ENCODE results near the gene PHLDB2. TPM values are rescaled to one million over a fixed set of nuclear protein-coding genes. Genes with fewer than 3 reads are reported as not detected.

The PHLDB2 gene
- total and polyA plus RNA-seq, 2 of the 8 experiments (the other 6 are each of a cell fraction or from before 2014, with no cell fraction given): 5.8 to 22.6 TPM

DNA sequence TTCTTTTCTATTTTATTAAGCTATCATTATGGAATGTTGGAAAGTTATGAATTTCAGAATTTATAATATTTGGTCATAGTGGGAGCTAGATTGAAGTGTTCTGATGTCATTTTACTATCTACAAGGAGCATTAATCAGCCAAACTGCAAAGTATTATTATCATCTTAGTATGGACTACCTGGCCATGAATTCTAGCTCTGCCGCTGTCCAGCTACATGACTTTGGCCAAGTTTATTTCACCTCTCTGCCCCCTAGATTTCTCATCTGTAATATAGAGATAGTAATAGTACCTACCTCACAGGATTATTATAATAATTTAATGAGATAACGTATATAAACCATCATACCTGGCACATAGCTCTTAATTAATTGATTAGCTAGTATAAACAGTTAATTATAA is 92.0 kb downstream of the PHLDB2 start:
- FAIRE-seq (no peak), DNase-seq (ENCODE audit: low read depth in 1 of 2, low spot score in 2 of 2) (no peak)
- no peaks in the 10 kb centered on the region for H3K23me2 ChIP-seq (ENCODE audit: low read depth, low read length)
- no peak overlapping the region for H3K14ac ChIP-seq (ENCODE audit: insufficient read length)
- no peak overlapping the region for H2BK5ac ChIP-seq (ENCODE audit: low read depth, low read length)
- H3K18ac ChIP-seq (ENCODE audit: extremely low read depth, low read length): no peak overlapping the region
- H4K91ac ChIP-seq (replicated peaks; ENCODE audit: insufficient read length, low read length): no peak overlapping the region
- no peak overlapping the region for H3K4me3 ChIP-seq (ENCODE audit: extremely low read depth in 1 of 4, insufficient read depth in 2 of 4, low read depth in 3 of 4, low read length in 4 of 4)
- H3K79me2 ChIP-seq (ENCODE audit: control insufficient read depth in 1 of 2, insufficient read depth in 2 of 2, low read length in 2 of 2): no peaks in the 10 kb centered on the region
- no peak overlapping the region for H3K27ac ChIP-seq (ENCODE audit: low read depth, low read length)
- no peak overlapping the region for H2BK120ac ChIP-seq (replicated peaks; ENCODE audit: low read depth, low read length)
- H3K4me2 ChIP-seq (ENCODE audit: insufficient read depth in 1 of 2, low read depth in 2 of 2, low read length in 2 of 2): no peak overlapping the region
- ChIA-PET CTCF (ENCODE audit: partially characterized antibody) (interaction anchor here (0.7 to 1.3 kb wide), 4 partner anchors 15 to 234 kb away, joined by 3 to 5 read pairs (median 3); no protein-coding TSS in a partner anchor), POLR2A (ENCODE audit: partially characterized antibody) (interaction anchor here (0.6 kb wide), 1 partner anchor 11 kb away, joined by 3 read pairs; no protein-coding TSS in a partner anchor)
- H3K27me3 ChIP-seq (replicated peaks in 1 of 4; ENCODE audit: control insufficient read depth in 3 of 4, extremely low read depth in 1 of 4, insufficient read depth in 3 of 4, low read length in 3 of 4): peaks cover 0 to 4% (median 4%) of the 10 kb centered on the region in 4 experiments; a peak in 5 of 7 replicates
- no peaks in the 10 kb centered on the region for H3K36me3 ChIP-seq (ENCODE audit: control insufficient read depth in 2 of 4, insufficient read depth in 4 of 4, low read length in 3 of 4)
- 90% methylated on average over 2 of the region's 2 CpGs; no CpG with 5 or more reads in 1 of the 2 experiments for WGBS, 2 experiments (ENCODE audit: extremely low coverage in 1 of 2, insufficient coverage in 1 of 2, insufficient read length in 1 of 2, insufficient replicate concordance in 2 of 2, low coverage in 1 of 2, low lambda C conversion rate in 2 of 2, missing lambda C conversion rate in 1 of 2)
- H2BK15ac ChIP-seq (ENCODE audit: low read length): no peak overlapping the region
- H4K5ac ChIP-seq (ENCODE audit: insufficient read length, low read depth, low read length): no peak overlapping the region
- no peak overlapping the region for H3K23ac ChIP-seq (ENCODE audit: insufficient read length)
- no peak overlapping the region for H4K8ac ChIP-seq (ENCODE audit: extremely low read depth, insufficient read depth, low read length)
- H2BK20ac ChIP-seq (ENCODE audit: low read length): no peak overlapping the region
- TF ChIP-seq, protein P1, sequence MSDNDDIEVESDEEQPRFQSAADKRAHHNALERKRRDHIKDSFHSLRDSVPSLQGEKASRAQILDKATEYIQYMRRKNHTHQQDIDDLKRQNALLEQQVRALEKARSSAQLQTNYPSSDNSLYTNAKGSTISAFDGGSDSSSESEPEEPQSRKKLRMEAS (IDR thresholded peaks at IDR 0.05): no peak
- TF ChIP-seq RBBP5 (IDR thresholded peaks at IDR 0.05; ENCODE audit: borderline replicate concordance, low read depth, low read length): no peak
- H3K4me1 ChIP-seq (replicated peaks in 1 of 4; ENCODE audit: control insufficient read depth in 3 of 4, insufficient read depth in 4 of 4, low read length in 3 of 4): peaks cover 0 to 5% (median 2%) of the 10 kb centered on the region in 4 experiments; a peak in 4 of 7 replicates
- no peaks in the 10 kb centered on the region for H3K79me1 ChIP-seq (ENCODE audit: low read depth, low read length)
- no peak overlapping the region for H3K4ac ChIP-seq (replicated peaks; ENCODE audit: insufficient read length, low read depth, low read length)
- no peaks in the 10 kb centered on the region for H3K9me3 ChIP-seq (ENCODE audit: insufficient read depth in 2 of 2, low read depth in 1 of 2, low read length in 1 of 2)
- H3K9ac ChIP-seq (replicated peaks in 1 of 4; ENCODE audit: extremely low read depth in 1 of 4, low read depth in 3 of 4, low read length in 3 of 4): no peak overlapping the region
- no peak overlapping the region for H2BK12ac ChIP-seq (ENCODE audit: low read depth, low read length)
- H3K56ac ChIP-seq (replicated peaks; ENCODE audit: insufficient read length, low read depth, low read length): no peak overlapping the region
- no peak overlapping the region for H2AK5ac ChIP-seq (ENCODE audit: low read depth, low read length)
- H2AFZ ChIP-seq (ENCODE audit: low read length): no peak overlapping the region
- no peaks in the 10 kb centered on the region for H4K20me1 ChIP-seq (replicated peaks in 1 of 2; ENCODE audit: control insufficient read depth in 1 of 2, insufficient read depth in 2 of 2, low read length in 2 of 2)

All from H1 (cell line).